Central memory CD8-positive, alpha-beta T cell (primary cell): ENCODE results near the gene ZNF189.
A peak's percentile ranks its signal among the peaks of the same experiment; 100 is the strongest.

Experiments used
- ATAC-seq: fragments of 150-1000 bp; cut with Tn5 transposase; replicated peaks from 2 replicates; pipeline ENCODE4 v1.10.0; 2022; ENCODE audit warnings: mild to moderate bottlenecking, moderate FRiP score, moderate number of reproducible peaks; ENCODE audit not compliant: poor library complexity, severe bottlenecking; ENCODE audit errors: extremely low read depth
- DNase-seq, 2 donors: peaks; one replicate each; pipeline ENCODE4 v3.0.0; 2021; ENCODE audit warnings: low spot score in 2 of 2
- H3K27ac Mint-ChIP-seq: one replicate; pipeline ENCODE4 v1.8.0; 2022; ENCODE audit warnings: low read depth, mild to moderate bottlenecking, moderate library complexity, mixed read lengths
- H3K27me3 Mint-ChIP-seq: one replicate; pipeline ENCODE4 v1.8.0; 2022; ENCODE audit warnings: mixed read lengths
- H3K36me3 Mint-ChIP-seq: one replicate; pipeline ENCODE4 v1.8.0; 2022; ENCODE audit warnings: mild to moderate bottlenecking, moderate library complexity, mixed read lengths; ENCODE audit not compliant: insufficient read depth
- H3K4me1 Mint-ChIP-seq: one replicate; pipeline ENCODE4 v1.8.0; 2022; ENCODE audit warnings: mixed read lengths
- H3K4me3 Mint-ChIP-seq: one replicate; pipeline ENCODE4 v1.8.0; 2022; ENCODE audit warnings: mild to moderate bottlenecking, moderate library complexity, mixed read lengths
- H3K9me3 Mint-ChIP-seq: one replicate; pipeline ENCODE4 v1.8.0; 2022; ENCODE audit warnings: mixed read lengths

The ZNF189 gene

GRCh38 chr9:101450931-101451330 is 52.3 kb downstream of the ZNF189 start:
- Mint-ChIP-seq H3K27me3 (peaks cover 66% of the 10 kb centered on the region), H3K4me1 (peaks cover 13% of the 10 kb centered on the region), H3K27ac (no peak overlapping the region), H3K36me3 (no peaks in the 10 kb centered on the region), H3K4me3 (no peak overlapping the region), H3K9me3 (no peaks in the 10 kb centered on the region)
- ATAC-seq: no peak
- no peak for DNase-seq

- Mint-ChIP-seq H3K27me3 (peaks cover 64% of the 10 kb centered on the region), H3K36me3 (no peaks in the 10 kb centered on the region), H3K27ac (no peak overlapping the region), H3K9me3 (no peaks in the 10 kb centered on the region), H3K4me3 (no peak overlapping the region), H3K4me1 (peaks cover 13% of the 10 kb centered on the region)
- DNase-seq: no peak
- no peak for ATAC-seq
Measured at GRCh38 chr9:101451498-101451897, 52.8 kb downstream of the ZNF189 start.

- Mint-ChIP-seq H3K27me3 (peaks cover 52% of the 10 kb centered on the region), H3K36me3 (no peaks in the 10 kb centered on the region), H3K9me3 (no peaks in the 10 kb centered on the region), H3K27ac (no peak overlapping the region), H3K4me1 (peaks cover 6% of the 10 kb centered on the region), H3K4me3 (no peak overlapping the region)
- ATAC-seq: no peak
- no peak for DNase-seq
Measured at GRCh38 chr9:101453776-101454570, 55.3 kb downstream of the ZNF189 start.

- ATAC-seq: no peak
- Mint-ChIP-seq H3K36me3 (no peaks in the 10 kb centered on the region), H3K4me3 (no peak overlapping the region), H3K27ac (no peak overlapping the region), H3K9me3 (no peaks in the 10 kb centered on the region), H3K4me1 (no peaks in the 10 kb centered on the region), H3K27me3 (peaks cover 41% of the 10 kb centered on the region)
- no peak for DNase-seq
Measured at GRCh38 chr9:101455656-101456240, 57.1 kb downstream of the ZNF189 start.

GRCh38 chr9:101457003-101457402 is 58.4 kb downstream of the ZNF189 start:
- no peak for ATAC-seq
- peaks cover 29% of the 10 kb centered on the region for H3K27me3 Mint-ChIP-seq
- H3K36me3 Mint-ChIP-seq: no peaks in the 10 kb centered on the region
- H3K4me3 Mint-ChIP-seq: no peak overlapping the region
- no peaks in the 10 kb centered on the region for H3K9me3 Mint-ChIP-seq
- DNase-seq: no peak
- no peak overlapping the region for H3K27ac Mint-ChIP-seq
- H3K4me1 Mint-ChIP-seq: no peaks in the 10 kb centered on the region

- H3K4me1 Mint-ChIP-seq: no peaks in the 10 kb centered on the region
- peak; percentile 49 for ATAC-seq
Measured at GRCh38 chr9:101458963-101459631, 60.4 kb downstream of the ZNF189 start.

More at GRCh38 chr9:101458963-101459631, 60.4 kb downstream of the ZNF189 start:
- H3K9me3 Mint-ChIP-seq: no peaks in the 10 kb centered on the region
- no peak overlapping the region for H3K27ac Mint-ChIP-seq
- H3K36me3 Mint-ChIP-seq: no peaks in the 10 kb centered on the region
- peaks cover 12% of the 10 kb centered on the region for H3K27me3 Mint-ChIP-seq
- no peak for DNase-seq
- H3K4me3 Mint-ChIP-seq: no peak overlapping the region
